AG09319 (cell line): Measurements from ENCODE around the gene TNFSF15.
"Not testable (repeated sequence)": the region's sequence is repeated elsewhere in the genome, so short reads cannot be mapped to it uniquely, and the experiment has no call there.

Experiments used
- DNase-seq: peaks from one replicate; pipeline ENCODE4 v3.0.0-alpha.2; 2010; ENCODE audit warnings: low read depth; ENCODE audit errors: extremely low read depth
- CTCF ChIP-seq: IDR thresholded peaks from 2 replicates; pipeline ENCODE4 v1.5.1; 2011; ENCODE audit warnings: low read depth, mild to moderate bottlenecking, inconsistent platforms, low read length, moderate library complexity

TNFSF15 gene

GRCh38 chr9:114737847-114738246 is 68.0 kb downstream of the TNFSF15 start:
- no peak for DNase-seq
- TF ChIP-seq CTCF, result no peak

GRCh38 chr9:114737118-114737517 is 68.7 kb downstream of the TNFSF15 start:
- TF ChIP-seq CTCF, result no peak
- DNase-seq, result no peak

GRCh38 chr9:114735704-114736103 is 70.1 kb downstream of the TNFSF15 start:
- DNase-seq, result no peak
- TF ChIP-seq CTCF, result no peak

- DNase-seq, result not testable (repeated sequence)
Measured at GRCh38 chr9:114735139-114735538, 70.7 kb downstream of the TNFSF15 start.
